Mononuclear cell (primary cell): ENCODE results near the gene LRIG1. TPM values are rescaled to one million over a fixed set of nuclear protein-coding genes. Genes with fewer than 3 reads are reported as not detected.

Source experiments
- H3K27me3 ChIP-seq: 2 replicates; pipeline ENCODE4 v1.6.0; 2011; ENCODE audit warnings: low read length, control low read depth; ENCODE audit not compliant: insufficient read depth
- H3K4me1 ChIP-seq: 2 replicates; pipeline ENCODE4 v1.5.1; 2011; ENCODE audit warnings: mild to moderate bottlenecking, low read length, control low read depth; ENCODE audit not compliant: insufficient read depth
- H3K4me3 ChIP-seq: 2 replicates; pipeline ENCODE4 v1.5.1; 2011; ENCODE audit warnings: mild to moderate bottlenecking, low read length, moderate library complexity
- H3K9me3 ChIP-seq: 2 replicates; pipeline ENCODE4 v1.5.1; 2011; ENCODE audit warnings: low read depth, mild to moderate bottlenecking, control low read depth, low read length
- total RNA-seq: library from RNA; depleted of rRNA; stranded (reverse); fragments of >200 nt; gene quantifications from one replicate; pipeline ENCODE4 v1.2.3, GENCODE V29; 2012

LRIG1 gene
- total RNA-seq, 1 donor, result 21.4 TPM

- Histone ChIP-seq H3K27me3 (no peaks in the 10 kb centered on the region), H3K9me3 (no peaks in the 10 kb centered on the region), H3K4me1 (peaks cover 22% of the 10 kb centered on the region), H3K4me3 (no peak overlapping the region)
Observed at GRCh38 chr3:66396888-66397287, 103.9 kb downstream of the LRIG1 start.

- Histone ChIP-seq H3K9me3 (no peaks in the 10 kb centered on the region), H3K4me3 (no peak overlapping the region), H3K4me1 (peaks cover 22% of the 10 kb centered on the region), H3K27me3 (no peaks in the 10 kb centered on the region)
Observed at GRCh38 chr3:66396161-66396760, 104.6 kb downstream of the LRIG1 start.

GRCh38 chr3:66395635-66396034 lies 105.2 kb downstream of the LRIG1 start:
- Histone ChIP-seq H3K4me1 (peaks cover 22% of the 10 kb centered on the region), H3K27me3 (no peaks in the 10 kb centered on the region), H3K9me3 (no peaks in the 10 kb centered on the region), H3K4me3 (no peak overlapping the region)

GRCh38 chr3:66394753-66395249 lies 106.0 kb downstream of the LRIG1 start:
- Histone ChIP-seq H3K27me3 (no peaks in the 10 kb centered on the region), H3K4me1 (peaks cover 22% of the 10 kb centered on the region), H3K9me3 (no peaks in the 10 kb centered on the region), H3K4me3 (no peak overlapping the region)

GRCh38 chr3:66394019-66394752 lies 106.6 kb downstream of the LRIG1 start:
- Histone ChIP-seq H3K4me3 (no peak overlapping the region), H3K9me3 (no peaks in the 10 kb centered on the region), H3K4me1 (peaks cover 22% of the 10 kb centered on the region), H3K27me3 (no peaks in the 10 kb centered on the region)

GRCh38 chr3:66393333-66394005 lies 107.4 kb downstream of the LRIG1 start:
- H3K9me3 ChIP-seq, result no peaks in the 10 kb centered on the region
- H3K4me3 ChIP-seq, result no peak overlapping the region
- no peaks in the 10 kb centered on the region for H3K27me3 ChIP-seq
- H3K4me1 ChIP-seq, result peaks cover 21% of the 10 kb centered on the region

GRCh38 chr3:66392966-66393332 lies 107.9 kb downstream of the LRIG1 start:
- no peak overlapping the region for H3K4me3 ChIP-seq
- no peaks in the 10 kb centered on the region for H3K9me3 ChIP-seq
- H3K4me1 ChIP-seq, result peaks cover 16% of the 10 kb centered on the region
- H3K27me3 ChIP-seq, result no peaks in the 10 kb centered on the region

- H3K4me3 ChIP-seq, result no peak overlapping the region
- H3K27me3 ChIP-seq, result no peaks in the 10 kb centered on the region
- no peaks in the 10 kb centered on the region for H3K9me3 ChIP-seq
- H3K4me1 ChIP-seq, result peaks cover 18% of the 10 kb centered on the region
Observed at GRCh38 chr3:66392512-66392911, 108.3 kb downstream of the LRIG1 start.

- Histone ChIP-seq H3K4me1 (peaks cover 27% of the 10 kb centered on the region), H3K4me3 (no peak overlapping the region), H3K27me3 (no peaks in the 10 kb centered on the region)
Observed at GRCh38 chr3:66390013-66390412, 110.8 kb downstream of the LRIG1 start.

GRCh38 chr3:66386925-66387650 lies 113.7 kb downstream of the LRIG1 start:
- Histone ChIP-seq H3K27me3 (no peaks in the 10 kb centered on the region), H3K4me3 (no peak overlapping the region), H3K4me1 (peaks cover 10% of the 10 kb centered on the region), H3K9me3 (no peaks in the 10 kb centered on the region)

More at GRCh38 chr3:66390013-66390412, 110.8 kb downstream of the LRIG1 start:
- H3K9me3 ChIP-seq, result no peaks in the 10 kb centered on the region

GRCh38 chr3:66386011-66386924 lies 114.6 kb downstream of the LRIG1 start:
- no peak overlapping the region for H3K4me3 ChIP-seq
- H3K9me3 ChIP-seq, result no peaks in the 10 kb centered on the region

GRCh38 chr3:66385066-66385465 lies 115.8 kb downstream of the LRIG1 start:
- no peaks in the 10 kb centered on the region for H3K9me3 ChIP-seq

More at GRCh38 chr3:66386011-66386924, 114.6 kb downstream of the LRIG1 start:
- Histone ChIP-seq H3K27me3 (no peaks in the 10 kb centered on the region), H3K4me1 (peaks cover 10% of the 10 kb centered on the region)

GRCh38 chr3:66383998-66384745 lies 116.7 kb downstream of the LRIG1 start:
- H3K9me3 ChIP-seq, result no peaks in the 10 kb centered on the region
- peaks cover 10% of the 10 kb centered on the region for H3K4me1 ChIP-seq
- no peak overlapping the region for H3K4me3 ChIP-seq
- no peaks in the 10 kb centered on the region for H3K27me3 ChIP-seq

More at GRCh38 chr3:66385066-66385465, 115.8 kb downstream of the LRIG1 start:
- Histone ChIP-seq H3K4me1 (peaks cover 10% of the 10 kb centered on the region), H3K4me3 (no peak overlapping the region), H3K27me3 (no peaks in the 10 kb centered on the region)
